SK-N-SH (cell line): Measurements from ENCODE around the gene DCAKD. TPM values are rescaled to one million over a fixed set of nuclear protein-coding genes. Genes with fewer than 3 reads are reported as not detected.

ENCODE experiments used
- CTCF ChIA-PET: fragments of 300-600, 350-600 bp; formaldehyde crosslinking; extraction: SDS; loops from one replicate; lab custom pipeline; 2021; lab: Yijun Ruan, JAX
- POLR2A ChIA-PET: fragments of 350-600 bp; sonication (Branson Sonifier 250); formaldehyde crosslinking; extraction: SDS; loops from one replicate; lab custom pipeline; 2020; ENCODE audit warnings: antibody characterized with exemption, inconsistent platforms; lab: Yijun Ruan, JAX
- DNase-seq: peaks from one replicate; pipeline ENCODE4 v3.0.0; 2012
- H2AFZ ChIP-seq: fragments of 200-600 bp; sonication (generic); 2 replicates; pipeline ENCODE4 v1.8.1; 2016; ENCODE audit warnings: antibody characterized with exemption, mild to moderate bottlenecking, low read depth
- H3F3A ChIP-seq: fragments of 200-600 bp; sonication (generic); replicated peaks from 2 replicates; pipeline ENCODE3; 2016; ENCODE audit warnings: antibody characterized with exemption, mild to moderate bottlenecking; ENCODE audit not compliant: insufficient read depth
- H3K27ac ChIP-seq, 2 experiments: fragments of 200-500 bp in 1 of 2; fragments of 200-600 bp in 1 of 2; sonication (Bioruptor generic) in 1 of 2; sonication (generic), shearing (Covaris generic) in 1 of 2; 2 replicates each; pipeline versions ENCODE4 v1.5.1 to v1.6.1; 2014 to 2016; ENCODE audit warnings: low read depth in 2 of 2, inconsistent platforms in 1 of 2, low read length in 1 of 2, mild to moderate bottlenecking in 1 of 2, mixed read lengths in 1 of 2
- H3K27me3 ChIP-seq: fragments of 200-600 bp; sonication (generic), shearing (Covaris generic); 2 replicates; pipeline ENCODE4 v1.6.1; 2016; ENCODE audit warnings: mixed run types; ENCODE audit not compliant: insufficient read depth
- H3K36me3 ChIP-seq, 2 experiments: fragments of 200-500 bp in 1 of 2; fragments of 200-600 bp in 1 of 2; sonication (Bioruptor generic) in 1 of 2; sonication (generic) in 1 of 2; replicated peaks in 1 of 2; 2 replicates each; pipeline versions ENCODE3 to v1.5.1; 2014 to 2016; ENCODE audit warnings: low read length in 1 of 2, mild to moderate bottlenecking in 1 of 2; ENCODE audit not compliant: insufficient read depth in 2 of 2, control insufficient read depth in 1 of 2
- H3K4me1 ChIP-seq, 2 experiments: fragments of 200-500 bp in 1 of 2; fragments of 200-600 bp in 1 of 2; sonication (Bioruptor generic) in 1 of 2; sonication (generic), shearing (Covaris generic) in 1 of 2; 2 replicates each; pipeline versions ENCODE4 v1.5.1 to v1.6.1; 2014 to 2016; ENCODE audit warnings: low read depth in 1 of 2, low read length in 1 of 2, mixed run types in 1 of 2; ENCODE audit not compliant: insufficient read depth in 2 of 2, control insufficient read depth in 1 of 2
- H3K4me2 ChIP-seq: fragments of 200-600 bp; sonication (generic), shearing (Covaris generic); 2 replicates; pipeline ENCODE4 v1.6.1; 2017; ENCODE audit warnings: mixed run types
- H3K4me3 ChIP-seq, 2 experiments: fragments of 200-500 bp in 1 of 2; fragments of 200-600 bp in 1 of 2; sonication (Bioruptor generic) in 1 of 2; sonication (generic), shearing (Covaris generic) in 1 of 2; 2 replicates each; pipeline versions ENCODE4 v1.5.1 to v1.8.1; 2014 to 2016; ENCODE audit warnings: low read depth in 2 of 2, inconsistent platforms in 1 of 2, low read length in 1 of 2, mild to moderate bottlenecking in 1 of 2, mixed read lengths in 1 of 2, moderate library complexity in 1 of 2
- H3K79me2 ChIP-seq: fragments of 200-600 bp; sonication (generic); 2 replicates; pipeline ENCODE4 v1.8.1; 2017; ENCODE audit warnings: mild to moderate bottlenecking; ENCODE audit not compliant: insufficient read depth
- H3K9ac ChIP-seq: fragments of 200-600 bp; sonication (generic); 2 replicates; pipeline ENCODE4 v1.6.1; 2017; ENCODE audit warnings: mixed run types
- H3K9me2 ChIP-seq: fragments of 200-600 bp; sonication (generic); 2 replicates; pipeline ENCODE4 v1.6.1; 2017; ENCODE audit warnings: mixed run types
- H3K9me3 ChIP-seq: fragments of 200-600 bp; sonication (generic); 2 replicates; pipeline ENCODE4 v1.6.1; 2017; ENCODE audit warnings: mixed run types, mild to moderate bottlenecking, moderate library complexity
- H4K20me1 ChIP-seq: fragments of 200-600 bp; sonication (generic); 2 replicates; pipeline ENCODE4 v1.6.1; 2017; ENCODE audit warnings: mild to moderate bottlenecking, mixed run types; ENCODE audit not compliant: insufficient read depth
- CHD2 ChIP-seq: fragments of 150-350 bp; IDR thresholded peaks from 2 replicates; pipeline ENCODE4 v1.6.1; 2018; ENCODE audit warnings: low read length; ENCODE audit not compliant: partially characterized antibody
- FOXM1 ChIP-seq: IDR thresholded peaks from 2 replicates; pipeline ENCODE4 v1.4.0; 2012; ENCODE audit warnings: low read depth, mild to moderate bottlenecking
- GATA2 ChIP-seq: sonication (generic); formaldehyde crosslinking; IDR thresholded peaks from 2 replicates; pipeline ENCODE4 v1.5.0; 2020; ENCODE audit warnings: mild to moderate bottlenecking, missing genetic modification reagents
- JUND ChIP-seq: IDR thresholded peaks from 2 replicates; pipeline ENCODE4 v1.4.0; 2012
- MAX ChIP-seq: IDR thresholded peaks from 2 replicates; pipeline ENCODE4 v1.4.0; 2012; ENCODE audit warnings: low read depth
- MEF2A ChIP-seq: IDR thresholded peaks from 2 replicates; pipeline ENCODE4 v1.4.0; 2012; ENCODE audit warnings: low read depth, borderline replicate concordance
- NFIC ChIP-seq: IDR thresholded peaks from 2 replicates; pipeline ENCODE4 v1.4.0; 2012; ENCODE audit warnings: borderline replicate concordance
- POLR2AphosphoS5 ChIP-seq: IDR thresholded peaks from 2 replicates; pipeline ENCODE4 v1.6.1; 2012; ENCODE audit warnings: low read depth, low read length
- RXRA ChIP-seq: IDR thresholded peaks from 2 replicates; pipeline ENCODE4 v1.4.0; 2012; ENCODE audit warnings: low read depth, mild to moderate bottlenecking, borderline replicate concordance
- TEAD4 ChIP-seq: IDR thresholded peaks from 2 replicates; pipeline ENCODE4 v1.4.0; 2012; ENCODE audit warnings: mild to moderate bottlenecking, borderline replicate concordance; ENCODE audit not compliant: insufficient read depth
- USF1 ChIP-seq: IDR thresholded peaks from 2 replicates; pipeline ENCODE4 v1.4.0; 2012; ENCODE audit warnings: low read depth, borderline replicate concordance
- USF2 ChIP-seq: fragments of 150-350 bp; IDR thresholded peaks from 2 replicates; pipeline ENCODE4 v1.6.1; 2017; ENCODE audit warnings: antibody characterized with exemption, low read length, low read depth, borderline replicate concordance
- ZBTB33 ChIP-seq: IDR thresholded peaks from 2 replicates; pipeline ENCODE4 v1.4.0; 2012; ENCODE audit warnings: low read depth, borderline replicate concordance
- WGBS: methylation state at CpG from one replicate; pipeline ENCODE4 v1.1.6; 2017; ENCODE audit warnings: low lambda C conversion rate; 5-methylcytosine and 5-hydroxymethylcytosine counted together
- polyA plus RNA-seq, 3 experiments: library from polyadenylated mRNA; depleted of rRNA; stranded (reverse); fragments of >200 nt; gene quantifications; 2 replicates each; pipeline ENCODE4 v1.2.3, GENCODE V29; 2012

The DCAKD gene
- polyA plus RNA-seq, 1 of the 3 experiments (the other 2 are of a cell fraction): 48.8 TPM

- CTCF ChIA-PET: no interaction called here
- WGBS: 69% methylated on average over 3 of the region's 4 CpGs
Measured at GRCh38 chr17:44983563-44983962, 67.9 kb downstream of the DCAKD start.

GRCh38 chr17:44982113-44982702 lies 69.2 kb downstream of the DCAKD start:
- Histone ChIP-seq H3K27me3 (no peaks in the 10 kb centered on the region), H3F3A (no peaks in the 10 kb centered on the region), H2AFZ (no peak overlapping the region), H3K9me3 (no peaks in the 10 kb centered on the region), H3K36me3 (no peaks in the 10 kb centered on the region), H4K20me1 (no peaks in the 10 kb centered on the region), H3K79me2 (no peaks in the 10 kb centered on the region), H3K4me1 (peaks cover 0 to 18% of the 10 kb centered on the region in 2 experiments; a peak in 1 of 4 replicates), H3K4me2 (no peak overlapping the region), H3K27ac (no peak overlapping the region), H3K9me2 (no peaks in the 10 kb centered on the region), H3K9ac (no peak overlapping the region), H3K4me3 (no peak overlapping the region)
- POLR2A ChIA-PET: no interaction called here
- CTCF ChIA-PET: interaction anchor here (1.0 to 1.4 kb wide), 3 partner anchors 11 to 40 kb away, joined by 3 to 4 read pairs (median 3); no protein-coding TSS in a partner anchor
- TF ChIP-seq POLR2AphosphoS5 (no peak), FOXM1 (no peak), NFIC (no peak), MEF2A (no peak), MAX (no peak), GATA2 (CRISPR knock-in tag) (no peak), USF2 (no peak), USF1 (no peak), ZBTB33 (no peak), TEAD4 (no peak)
- DNase-seq: no peak
- WGBS: 87% methylated on average over 3 of the region's 3 CpGs

More at GRCh38 chr17:44983563-44983962, 67.9 kb downstream of the DCAKD start:
- POLR2A ChIA-PET: no interaction called here
- DNase-seq: no peak
- Histone ChIP-seq H3K9me2 (no peaks in the 10 kb centered on the region), H4K20me1 (no peaks in the 10 kb centered on the region), H3K4me3 (no peak overlapping the region), H3K27ac (no peak overlapping the region), H3K9me3 (no peaks in the 10 kb centered on the region), H3K27me3 (no peaks in the 10 kb centered on the region), H3K4me1 (peaks cover 0 to 18% of the 10 kb centered on the region in 2 experiments; a peak in 1 of 4 replicates), H3K4me2 (no peak overlapping the region), H3K36me3 (no peaks in the 10 kb centered on the region), H3F3A (no peaks in the 10 kb centered on the region), H3K9ac (no peak overlapping the region), H2AFZ (no peak overlapping the region), H3K79me2 (no peaks in the 10 kb centered on the region)
- TF ChIP-seq RXRA (no peak), TEAD4 (no peak), CHD2 (no peak), JUND (no peak)
